ENCODE data around the gene RUNX2.

- TF ChIP-seq CTCF (IDR thresholded peaks at IDR 0.05; ENCODE audit: low read length) (no peak), EZH2 (IDR thresholded peaks at IDR 0.05; ENCODE audit: borderline replicate concordance, low read length) (no peak)
These were observed 30.8 kb upstream of the RUNX2 start for GRCh38 chr6:45297320-45297719.

Data from OCI-LY1 (cell line).